T-helper 2 cell (primary cell): ENCODE results near the gene ABHD5.
A peak's percentile ranks its signal among the peaks of the same experiment; 100 is the strongest.

Experiments used
- DNase-seq, 5 experiments: peaks; one replicate each; pipeline versions ENCODE4 v3.0.0 to v3.0.0-alpha.2; 2012 to 2022

The ABHD5 gene

DNA sequence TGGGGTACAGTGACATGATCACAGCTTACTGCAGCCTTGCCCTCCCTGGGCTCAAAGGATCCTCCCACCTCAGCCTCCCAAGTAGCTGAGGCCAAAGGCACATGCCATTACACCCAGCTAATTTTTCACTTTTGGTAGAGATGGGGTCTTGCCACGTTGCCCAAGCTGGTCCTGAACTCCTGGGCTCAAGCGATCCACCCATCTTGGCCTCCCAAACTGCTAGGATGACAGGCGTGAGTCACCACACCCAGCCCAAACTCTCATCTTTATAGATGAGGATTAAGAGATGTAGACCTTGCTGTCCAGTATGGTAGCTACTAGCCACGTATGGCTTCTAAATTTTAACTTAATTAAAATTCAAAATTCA, 4.4 kb upstream of the ABHD5 start:
- DNase-seq: no peak

DNA sequence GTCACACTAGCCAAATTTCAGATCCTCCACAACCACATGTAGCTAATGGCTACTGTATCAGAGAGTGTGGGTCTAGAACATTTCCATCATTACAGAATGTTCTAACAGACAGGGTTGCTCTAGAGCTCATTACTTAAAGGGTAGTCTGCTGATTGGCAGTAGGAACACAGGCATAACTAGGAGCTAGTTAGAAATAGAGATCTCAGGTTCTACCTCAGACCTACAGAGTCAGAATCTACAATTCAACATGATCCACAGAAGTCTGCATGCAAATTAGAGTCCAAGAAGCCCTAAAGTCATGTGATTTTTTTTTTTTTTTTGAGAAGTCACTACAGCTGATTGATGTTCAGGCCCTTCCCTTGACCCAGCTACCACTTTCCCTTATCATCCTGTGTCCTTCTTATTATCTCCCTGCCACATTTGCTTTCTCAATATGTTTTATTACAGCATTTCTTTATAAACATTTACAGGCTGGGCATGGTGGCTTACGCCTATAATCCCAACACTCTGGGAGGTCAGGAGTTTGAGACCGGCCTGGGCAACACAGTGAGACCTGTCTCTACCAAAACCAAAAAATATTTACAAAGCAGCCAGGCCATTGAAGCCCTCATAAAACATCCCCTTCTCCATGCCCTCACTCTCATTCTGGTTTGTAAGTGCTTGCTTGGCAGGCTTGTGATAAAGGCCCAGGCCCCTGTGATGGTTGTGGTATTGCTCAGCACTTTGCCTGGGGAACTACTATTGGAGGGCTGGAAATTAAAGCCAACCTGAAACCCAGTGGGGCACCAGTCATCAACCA, 3.8 kb upstream of the ABHD5 start:
- DNase-seq: no peak

DNA sequence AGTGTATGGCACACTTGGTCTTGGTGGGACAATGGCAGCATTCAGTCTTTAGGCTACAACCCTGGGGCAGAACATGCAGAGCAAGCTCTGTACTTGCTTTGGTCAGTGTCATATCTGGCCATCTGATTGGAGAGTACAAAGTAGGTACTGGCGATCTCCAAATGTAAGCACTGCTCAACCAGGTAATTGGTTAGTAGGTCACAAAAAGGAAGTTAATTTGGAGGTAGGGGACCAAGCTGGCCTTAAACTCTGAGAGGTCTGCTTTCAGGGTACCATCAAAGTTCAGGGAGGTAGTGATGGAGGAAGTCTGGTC, 3.3 kb upstream of the ABHD5 start:
- no peak for DNase-seq

DNA sequence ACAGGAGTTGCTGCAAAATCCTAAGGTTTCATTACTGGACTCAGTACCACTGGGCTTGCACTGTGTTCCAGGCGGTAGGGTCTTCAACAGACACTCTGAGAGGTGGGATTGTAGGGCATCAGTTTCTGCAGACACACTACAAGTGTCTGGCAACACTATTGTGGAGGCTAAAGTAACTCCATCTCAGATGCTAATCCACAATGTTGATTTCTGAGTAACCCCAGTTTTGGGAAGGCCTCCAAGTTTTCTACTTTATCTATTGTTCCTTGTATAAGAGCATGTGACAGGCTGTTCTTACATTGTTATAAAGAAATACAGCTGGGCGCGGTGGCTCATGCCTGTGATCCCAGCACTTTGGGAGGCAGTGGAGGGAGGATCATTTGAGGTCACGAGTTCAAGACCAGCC, 2.5 kb upstream of the ABHD5 start:
- DNase-seq: no peak

DNA sequence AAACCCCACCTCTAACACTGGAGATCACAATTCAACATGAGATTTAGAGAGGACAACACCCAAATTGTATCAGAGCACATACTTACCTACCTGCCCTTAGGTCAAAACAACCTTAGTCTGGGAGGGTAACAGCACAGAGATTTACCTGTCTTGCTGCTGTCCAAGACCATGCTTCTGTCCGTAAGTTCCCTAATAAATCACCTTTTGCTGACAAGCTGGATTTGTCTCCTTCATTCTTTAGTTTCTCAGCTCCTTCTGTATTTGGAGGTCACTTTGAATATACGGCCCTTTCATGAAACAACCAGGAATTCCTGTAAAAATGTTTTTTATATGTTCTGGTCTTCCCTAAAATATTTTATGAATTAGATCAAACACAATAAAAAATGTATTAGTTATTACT, 1.6 kb upstream of the ABHD5 start:
- DNase-seq: no peak

DNA sequence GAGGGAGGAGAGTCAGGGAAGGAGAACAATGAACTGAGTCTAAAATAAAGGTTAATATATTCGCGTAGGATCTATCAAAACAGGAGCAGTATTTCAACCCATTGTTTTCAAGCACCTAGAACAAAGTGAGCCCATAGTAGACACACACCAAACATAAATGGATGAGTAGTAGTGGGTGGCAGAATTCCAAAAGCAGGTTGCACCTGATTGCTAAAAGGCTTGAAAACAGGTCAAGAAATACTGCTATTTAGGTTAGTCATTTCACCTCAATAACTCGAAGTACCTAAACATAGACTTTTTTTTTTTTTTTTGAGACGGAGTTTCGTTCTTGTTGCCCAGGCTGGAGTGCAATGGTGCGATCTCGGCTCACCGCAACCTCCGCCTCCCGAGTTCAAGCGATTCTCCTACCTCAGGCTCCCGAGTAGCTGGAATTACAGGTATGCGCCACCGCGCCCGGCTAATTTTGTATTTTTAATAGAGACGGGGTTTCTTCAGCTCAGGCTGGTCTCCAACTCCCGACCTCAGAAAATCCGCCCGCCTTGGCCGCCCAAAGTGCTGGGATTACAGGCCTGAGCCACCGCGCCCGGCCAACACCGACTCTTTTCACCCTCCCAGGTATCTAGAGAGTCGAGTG, 855 bp upstream of the ABHD5 start:
- DNase-seq: peak in 1 of 5 experiments; percentile 16

DNA sequence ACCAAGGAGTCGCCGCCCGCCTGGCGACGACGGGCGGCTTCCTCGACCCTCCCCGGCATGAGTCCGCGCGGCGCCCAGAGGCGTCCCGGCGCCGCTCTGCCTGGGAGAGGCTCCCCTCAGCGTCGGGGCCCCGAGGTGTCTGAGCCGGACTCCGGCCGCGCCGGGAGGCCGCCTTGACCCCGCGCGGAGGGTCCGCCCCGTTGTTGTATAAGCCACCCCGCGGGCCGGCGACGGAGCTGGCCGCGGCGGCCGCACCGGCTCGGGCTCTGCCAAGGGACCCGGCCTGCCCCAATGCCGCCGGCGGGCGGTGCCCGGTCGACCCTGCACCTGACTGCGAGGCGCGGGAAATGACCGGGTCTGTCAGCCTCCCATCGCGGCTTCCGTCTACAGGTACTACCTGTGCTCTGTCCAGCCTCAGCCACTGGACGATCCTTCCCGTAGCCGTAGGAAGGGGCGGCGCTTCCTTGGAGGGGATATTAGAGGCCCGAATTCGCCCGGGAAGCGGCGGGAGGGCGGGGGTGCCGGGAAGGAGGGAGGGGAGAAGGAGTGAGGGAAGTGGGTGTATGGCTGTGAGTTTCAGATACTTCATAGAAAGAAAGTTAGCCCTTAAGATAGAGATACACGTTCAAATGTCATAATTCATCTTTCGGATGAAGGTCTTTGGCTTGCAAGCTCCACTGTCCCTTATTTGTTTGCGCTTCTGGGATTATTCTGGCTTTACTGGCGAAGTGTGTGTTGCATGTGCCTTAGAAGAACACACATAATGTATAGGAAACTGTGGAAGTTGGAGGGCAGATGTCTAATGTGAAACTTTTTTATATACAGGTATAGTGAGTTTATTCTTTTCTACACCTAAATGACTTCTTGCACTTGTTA, 620 bp downstream of the ABHD5 start:
- peak in 4 of 5 experiments; percentile 2 to 41 (median 14) for DNase-seq

DNA sequence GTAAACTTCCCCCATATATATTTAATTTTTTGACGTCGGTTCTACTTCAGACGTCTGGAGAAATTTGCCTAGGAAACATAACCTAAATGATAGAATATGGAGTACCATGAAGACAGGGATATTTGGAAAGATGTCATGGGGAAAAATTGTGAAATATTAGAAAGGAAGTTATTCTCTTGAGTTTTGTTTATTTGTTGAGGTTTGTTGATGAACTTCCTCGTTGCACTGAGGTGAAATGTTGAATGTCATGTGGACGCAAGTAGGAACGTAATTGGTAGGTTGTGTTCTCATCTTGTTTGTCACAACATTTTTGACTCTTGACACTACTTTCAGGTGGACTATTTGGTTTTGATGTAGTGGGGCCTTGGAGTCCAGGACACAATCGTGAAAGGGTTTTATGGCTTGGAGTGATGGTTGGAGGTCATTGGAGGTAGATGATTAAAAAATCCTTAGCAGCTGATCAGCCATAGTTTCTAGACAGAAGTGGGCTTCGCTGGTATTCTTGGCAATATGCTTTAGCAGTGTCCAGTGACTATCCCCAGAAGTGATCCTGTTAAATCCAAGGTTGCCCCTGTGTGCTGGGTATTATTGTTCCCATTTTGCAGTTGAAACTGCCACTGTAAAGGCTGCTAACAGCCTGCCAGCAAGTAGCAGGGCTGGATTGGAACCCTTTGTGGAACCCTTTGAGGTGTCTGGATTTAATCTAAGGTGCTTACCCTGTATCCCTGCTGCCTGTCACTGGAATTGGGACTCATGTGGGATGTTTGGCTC, 1.5 kb downstream of the ABHD5 start:
- DNase-seq: no peak

DNA sequence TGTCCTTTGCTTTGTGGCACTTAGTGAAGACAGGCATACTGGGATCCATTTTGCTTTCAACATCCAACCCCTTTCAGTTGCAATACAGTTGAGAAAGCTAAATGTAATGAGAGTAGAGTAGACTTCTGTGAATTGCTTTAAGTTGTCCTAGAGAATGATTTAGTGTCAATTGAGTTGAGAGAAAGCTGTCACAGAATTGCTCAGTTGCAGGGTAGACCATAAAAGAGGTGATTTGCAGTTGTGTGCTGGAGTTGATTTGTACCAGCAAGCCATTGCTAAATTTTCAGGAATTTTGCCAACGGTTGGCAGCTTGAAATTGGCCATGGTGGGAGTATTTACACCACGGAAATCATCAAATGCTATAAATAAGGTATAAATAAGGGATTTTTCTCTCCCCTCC, 2.2 kb downstream of the ABHD5 start:
- no peak for DNase-seq

DNA sequence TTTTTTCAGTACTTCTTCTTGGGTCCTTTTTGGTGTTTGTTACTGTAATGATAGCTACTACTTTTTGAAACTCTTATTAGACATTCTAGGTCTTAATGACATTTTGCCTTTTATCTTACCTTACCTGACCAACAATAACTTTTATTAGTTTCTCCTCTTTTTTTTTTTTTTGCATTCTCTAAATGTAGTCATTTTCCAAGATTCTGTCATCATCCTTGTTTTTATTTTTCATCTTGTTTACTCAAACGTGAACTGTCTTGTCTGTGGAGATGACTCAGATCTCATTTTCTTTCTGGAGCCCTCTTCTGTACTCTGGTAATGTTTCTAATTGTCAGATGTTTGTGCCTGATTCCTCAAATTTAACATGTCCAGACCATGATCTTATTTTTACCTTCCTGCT, 2.9 kb downstream of the ABHD5 start:
- no peak for DNase-seq

DNA sequence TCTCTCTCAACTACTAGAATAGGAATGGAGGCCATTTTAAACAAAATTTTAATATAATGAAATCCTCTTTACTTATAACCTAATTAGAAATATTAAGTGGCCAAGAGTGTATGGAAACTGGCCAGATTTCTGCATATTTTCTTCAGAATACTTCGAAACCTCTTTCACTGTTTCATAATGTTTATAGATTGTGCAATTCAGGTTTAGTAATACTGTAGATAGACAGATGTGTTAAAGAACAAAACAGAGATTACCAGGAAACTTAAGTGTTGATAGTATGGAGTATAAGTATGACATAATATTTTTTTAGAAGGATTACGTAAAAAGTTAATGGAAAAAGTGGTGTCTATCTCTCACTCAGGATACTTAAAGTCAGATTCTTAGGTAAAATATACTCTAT, 4.7 kb downstream of the ABHD5 start:
- no peak for DNase-seq

DNA sequence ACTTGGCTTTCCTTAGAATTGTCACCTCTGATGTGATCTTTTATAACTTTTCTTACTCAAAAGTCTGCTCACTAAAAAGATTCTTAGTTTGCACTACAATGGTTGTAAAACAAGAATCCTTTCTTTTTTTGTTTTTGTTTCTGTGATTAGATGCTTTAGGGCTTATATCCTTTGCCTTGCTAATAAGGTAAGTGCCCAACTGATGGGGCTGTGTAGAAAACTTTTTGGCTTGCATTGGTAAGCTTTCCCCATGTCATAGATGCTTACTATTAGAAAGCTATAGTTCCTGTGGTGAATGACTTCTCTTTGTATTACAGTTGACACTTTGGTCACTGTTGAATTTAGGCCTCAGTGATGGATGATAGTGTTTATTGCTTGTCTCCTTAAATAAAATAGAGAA, 5.1 kb downstream of the ABHD5 start:
- no peak for DNase-seq

DNA sequence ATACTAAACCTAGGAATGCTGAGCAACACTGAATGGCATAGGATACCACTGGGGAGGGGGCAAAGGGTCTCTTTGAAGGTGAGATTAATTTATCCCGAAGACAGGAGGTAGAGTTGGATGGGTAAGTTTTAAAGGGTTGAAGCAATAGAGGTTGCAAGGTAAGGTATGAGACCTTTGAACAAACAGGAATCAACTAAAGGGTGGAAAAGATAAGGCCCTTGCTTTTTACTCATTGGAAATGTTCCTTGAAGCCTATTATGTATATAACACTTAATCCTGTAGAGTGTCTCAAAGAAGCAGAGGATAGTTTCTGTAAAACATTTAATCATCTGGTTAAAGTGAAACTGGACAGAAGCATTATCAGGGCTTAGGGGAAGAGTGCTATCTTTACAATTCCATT, 5.7 kb downstream of the ABHD5 start:
- no peak for DNase-seq

DNA sequence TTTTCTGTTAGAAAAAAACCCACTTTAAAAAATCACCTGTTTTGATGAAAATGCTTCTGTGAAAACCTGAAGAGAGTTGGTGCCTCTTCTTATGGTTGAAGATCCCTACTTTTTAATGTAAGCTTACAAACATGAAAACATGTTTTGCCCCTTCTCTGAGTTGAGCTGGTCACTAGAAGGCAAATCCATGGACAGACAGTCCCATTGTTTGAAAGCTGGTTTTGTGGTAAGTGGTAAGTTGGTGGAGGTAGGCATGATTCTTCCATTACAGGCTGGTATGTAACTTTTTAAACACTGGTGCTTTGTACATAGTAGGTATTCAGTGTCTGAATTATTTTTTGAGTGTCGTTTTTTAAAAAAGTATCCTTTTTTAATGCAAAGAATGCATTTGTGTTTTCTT, 6.1 kb downstream of the ABHD5 start:
- no peak for DNase-seq

DNA sequence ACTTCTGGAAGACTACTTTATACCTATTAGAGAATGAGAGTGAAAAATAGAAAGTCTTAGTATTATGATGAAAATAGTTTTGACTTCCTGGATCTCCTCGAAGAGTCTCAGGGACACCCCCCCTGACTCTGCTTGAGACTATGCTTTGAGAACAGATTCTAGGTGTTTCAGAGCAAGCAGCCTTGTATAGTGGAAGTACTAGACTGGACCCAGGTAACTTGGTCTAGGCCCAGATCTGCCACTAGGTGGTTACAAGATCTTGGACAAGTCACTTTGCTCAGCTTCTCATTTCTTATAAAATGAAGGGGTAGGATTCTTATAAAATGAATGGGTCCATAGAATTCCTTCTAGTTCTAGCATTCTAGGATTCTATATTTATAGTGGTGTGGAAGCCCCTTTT, 9.1 kb downstream of the ABHD5 start:
- no peak for DNase-seq

DNA sequence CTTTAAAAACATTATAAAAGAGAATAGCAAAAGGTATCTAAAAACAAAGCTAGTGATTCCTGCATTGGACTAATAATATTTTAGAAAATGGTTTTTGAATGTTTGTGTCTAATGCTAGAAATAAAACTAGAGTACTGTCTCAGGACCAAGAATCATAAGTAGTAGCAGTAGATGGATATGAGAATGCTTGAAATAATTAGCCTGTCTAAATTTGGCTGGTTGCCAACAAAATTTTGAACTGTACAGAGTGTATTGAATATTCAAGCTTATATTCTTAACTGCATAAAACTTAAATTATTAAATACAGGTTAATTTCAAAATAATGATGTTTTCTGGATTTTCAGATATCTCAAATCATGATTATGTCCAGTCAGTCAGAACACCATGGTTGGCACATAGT, 14.0 kb downstream of the ABHD5 start:
- DNase-seq: no peak

DNA sequence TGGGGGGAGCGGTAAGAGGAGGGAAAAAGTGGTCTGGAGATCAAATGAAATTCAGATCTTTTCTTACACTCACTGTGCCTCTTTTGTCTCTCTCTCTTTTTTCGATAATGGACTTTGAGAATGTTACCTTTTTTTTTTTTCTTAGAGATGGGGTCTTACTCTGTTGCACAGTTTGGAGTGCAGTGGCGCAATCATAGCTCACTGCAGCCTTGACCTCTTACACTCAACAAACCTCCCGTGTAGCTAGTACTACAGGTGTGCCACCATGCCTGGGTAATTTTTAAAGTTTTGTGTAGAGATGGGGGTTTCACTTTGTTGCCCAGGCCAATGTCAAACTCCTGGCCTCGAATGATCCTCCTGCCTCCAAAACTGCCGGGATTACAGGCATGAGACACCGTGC, 15.6 kb downstream of the ABHD5 start:
- DNase-seq: no peak

DNA sequence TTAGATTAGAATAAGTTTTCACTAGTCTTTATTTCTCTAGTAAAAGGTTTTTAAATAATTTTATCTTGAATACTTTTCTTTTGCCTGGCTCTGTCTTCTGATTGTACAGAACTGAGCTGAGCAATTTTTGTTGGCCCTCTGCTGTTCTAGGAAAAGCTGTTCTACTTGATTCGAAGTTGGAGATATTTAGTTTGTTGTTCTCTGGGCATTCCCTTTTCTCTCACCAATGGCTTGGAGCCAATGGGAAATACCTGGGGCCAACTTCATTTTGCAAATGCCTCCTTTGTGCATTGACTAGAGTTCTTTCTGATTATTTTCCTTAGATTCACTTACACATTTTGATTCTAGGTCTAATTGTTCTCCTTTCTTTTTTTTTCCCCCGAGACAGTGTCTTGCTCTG, 16.5 kb downstream of the ABHD5 start:
- DNase-seq: no peak

DNA sequence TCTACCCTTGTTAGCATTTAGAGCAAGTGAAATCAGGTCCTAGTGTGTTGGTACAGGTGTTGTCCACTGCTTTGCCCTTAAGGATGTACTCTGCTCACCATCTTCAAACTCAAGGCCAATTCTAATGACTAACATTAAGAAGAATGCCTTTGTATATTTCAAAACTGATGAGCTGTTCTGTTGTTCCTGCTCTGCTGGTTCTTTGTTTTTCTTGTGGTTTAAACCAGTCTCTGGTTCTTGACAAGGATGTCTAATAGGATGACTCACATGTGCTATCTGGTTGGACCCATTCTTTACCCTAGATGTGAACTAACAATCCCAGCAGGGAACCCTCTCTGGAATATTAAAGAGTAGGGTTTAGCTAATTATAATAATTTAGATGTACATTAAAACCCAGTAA, 17.3 kb downstream of the ABHD5 start:
- no peak for DNase-seq

DNA sequence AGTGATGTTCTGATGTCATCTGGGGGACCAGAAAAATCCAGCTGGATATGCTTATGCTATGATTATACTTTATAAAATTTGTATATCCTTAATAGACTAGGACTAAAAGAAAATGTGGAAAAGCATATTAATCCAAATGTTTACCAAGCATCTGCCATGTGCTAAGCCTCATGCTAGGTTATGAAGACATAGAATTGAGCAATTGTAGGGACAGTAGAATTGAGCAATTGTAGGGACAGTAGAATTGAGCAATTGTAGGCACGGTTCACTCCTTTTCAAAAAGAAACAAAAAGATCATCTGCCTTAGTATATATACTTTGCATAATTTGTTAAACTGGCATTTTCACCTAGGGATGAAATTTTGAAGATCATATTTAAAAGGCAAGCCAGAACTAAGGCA, 18.3 kb downstream of the ABHD5 start:
- no peak for DNase-seq

DNA sequence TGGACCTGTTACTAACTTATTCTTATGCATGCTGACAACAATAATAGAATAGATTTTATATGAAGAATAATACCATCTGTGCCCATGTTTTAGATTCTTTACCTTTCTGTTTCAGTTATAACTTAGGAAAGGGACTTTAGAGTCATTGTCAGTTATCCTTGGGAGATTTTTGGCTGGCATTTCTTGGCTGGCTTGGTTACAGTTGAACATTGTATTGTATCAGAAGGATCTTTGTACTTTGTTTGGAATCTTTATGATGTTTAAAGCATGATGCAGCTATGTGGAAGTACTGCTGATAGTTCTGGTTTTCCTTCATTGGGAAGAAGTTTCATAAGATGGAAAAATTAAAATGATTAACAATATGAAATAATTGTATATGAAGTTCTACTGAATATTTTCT, 19.9 kb downstream of the ABHD5 start:
- no peak for DNase-seq

DNA sequence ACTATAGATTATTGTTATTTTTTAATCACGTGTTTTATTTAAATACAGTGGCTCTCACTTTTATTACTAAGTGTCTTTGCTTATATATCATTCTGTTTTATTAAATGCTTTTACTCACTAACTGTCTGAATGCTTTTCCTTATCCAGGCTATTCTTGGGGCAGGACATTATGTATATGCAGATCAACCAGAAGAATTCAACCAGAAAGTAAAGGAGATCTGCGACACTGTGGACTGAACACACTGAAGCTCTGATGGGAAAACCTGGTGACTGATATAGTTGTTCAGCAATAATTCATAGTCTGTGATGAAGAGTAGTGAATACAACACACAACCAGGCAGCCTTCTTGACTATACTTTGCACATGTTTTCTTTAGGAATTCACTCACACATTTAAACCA, 27.6 kb downstream of the ABHD5 start:
- no peak for DNase-seq

DNA sequence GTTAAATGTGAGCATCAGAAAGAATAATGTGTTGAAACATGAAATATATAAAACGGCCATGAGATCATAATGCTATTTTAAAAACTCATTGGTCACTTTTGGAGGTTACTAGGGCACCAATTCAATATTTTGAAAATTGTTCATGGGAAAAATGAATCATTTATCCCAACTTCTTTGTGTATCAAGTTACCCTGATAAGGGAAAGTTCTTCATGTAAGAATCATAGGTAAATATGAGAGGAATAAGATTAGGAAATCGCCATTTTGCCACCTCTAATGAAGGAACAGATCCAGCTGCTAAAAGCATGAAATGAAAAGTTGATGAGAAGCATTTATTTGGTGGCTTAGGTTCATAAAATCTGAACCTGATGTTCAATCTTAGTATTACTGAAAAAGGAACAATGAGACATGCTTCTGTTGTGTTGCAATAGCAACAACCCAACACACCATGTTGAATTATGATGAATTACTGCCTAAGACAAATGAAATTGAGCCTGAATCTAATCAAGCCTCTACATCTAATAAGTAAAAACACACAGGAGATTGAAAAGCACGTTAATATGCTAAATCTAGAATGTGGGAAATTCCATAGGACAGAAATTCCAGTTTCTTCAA, 32.5 kb downstream of the ABHD5 start:
- no peak for DNase-seq
